Vagina (tissue), 2 donors: ENCODE data around the gene YIF1B.

Source experiments
- CTCF ChIP-seq, 3 experiments: fragments of 450-650 bp in 2 of 3; fragments of 200-600 bp in 1 of 3; sonication (generic) in 1 of 3; IDR thresholded peaks; one replicate each; pipeline ENCODE4 v1.5.1; 2017 to 2019; ENCODE audit warnings: antibody characterized with exemption in 3 of 3, mild to moderate bottlenecking in 2 of 3, moderate library complexity in 2 of 3
- POLR2AphosphoS5 ChIP-seq, 2 donors: sonication (generic); formaldehyde crosslinking; IDR thresholded peaks; one replicate each; pipeline ENCODE4 v1.9.0; 2017; ENCODE audit warnings: antibody characterized with exemption in 2 of 2, mild to moderate bottlenecking in 2 of 2, low read depth in 1 of 2; ENCODE audit not compliant: insufficient read depth in 1 of 2

GRCh38 chr19:38278751-38279150 lies 37.0 kb downstream of the YIF1B start:
- TF ChIP-seq CTCF (IDR thresholded peaks at IDR 0.05) (no peak), POLR2AphosphoS5 (IDR thresholded peaks at IDR 0.05; ENCODE audit: insufficient read depth in 1 of 2, low read depth in 1 of 2) (no peak)
